ENCODE results near the gene FRY.

FRY gene

DNA sequence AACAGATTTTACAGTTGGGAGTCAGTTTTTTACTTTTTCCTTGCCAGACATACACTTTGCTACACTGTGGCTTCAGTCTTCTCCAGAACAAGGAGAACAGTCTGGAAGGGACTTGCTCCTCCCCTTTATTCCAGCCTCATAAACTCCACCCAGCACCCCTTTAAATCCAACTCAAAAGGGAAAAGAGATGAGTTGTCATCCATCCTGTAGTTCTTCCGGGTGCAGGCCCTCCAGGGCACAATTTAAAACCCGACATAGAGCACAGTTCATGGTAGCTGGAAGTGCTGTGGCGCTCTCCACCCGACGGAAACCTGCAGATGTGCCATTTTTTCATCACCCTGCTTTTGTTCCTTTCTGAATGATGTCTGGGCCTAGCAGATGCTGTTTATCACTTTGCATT, 184.7 kb downstream of the FRY start:
- DNase-seq (ENCODE audit: low read depth): no peak

GRCh38 chr13:32222046-32222676, 190.6 kb downstream of the FRY start:
- DNase-seq (ENCODE audit: low read depth): no peak

DNA sequence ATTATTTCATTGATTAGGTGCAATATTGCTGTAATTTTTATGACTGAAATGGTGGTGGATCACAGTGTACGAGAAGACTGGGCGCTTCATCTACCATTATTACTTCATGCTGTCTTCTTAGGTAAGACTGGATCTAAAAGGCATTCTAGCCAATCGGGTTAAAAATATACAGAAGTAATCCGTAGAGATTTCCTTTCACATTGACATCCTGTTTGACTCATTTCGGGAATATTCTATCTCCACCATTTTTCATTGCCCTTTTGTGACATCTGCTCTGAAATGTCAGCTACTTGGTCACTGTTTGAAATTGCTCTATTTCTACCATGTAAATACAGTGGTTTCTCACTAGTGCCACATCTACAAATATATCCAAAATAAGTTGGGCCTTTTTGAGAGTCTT, 193.3 kb downstream of the FRY start:
- no peak for DNase-seq (ENCODE audit: low read depth)

DNA sequence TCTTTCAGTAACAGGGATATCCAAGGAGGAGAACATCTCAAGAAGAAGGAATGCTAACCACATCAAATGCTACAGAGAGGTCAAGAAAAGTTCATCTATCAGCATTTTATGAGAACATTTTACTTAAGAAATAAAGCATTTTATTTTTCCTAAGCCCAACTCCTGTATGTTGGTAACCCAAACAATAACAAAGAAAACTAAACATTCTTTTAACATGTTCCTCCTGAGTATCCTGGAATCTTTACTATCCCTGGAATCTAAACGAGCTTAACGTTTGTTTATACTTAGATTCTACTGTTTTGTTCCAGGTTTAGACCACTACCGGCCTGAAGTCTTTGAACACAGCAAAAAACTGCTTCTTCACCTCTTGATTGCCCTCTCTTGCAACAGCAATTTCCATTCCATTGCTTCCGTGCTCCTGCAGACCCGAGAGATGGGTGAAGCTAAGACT, 193.9 kb downstream of the FRY start:
- no peak for DNase-seq (ENCODE audit: low read depth)

- DNase-seq (ENCODE audit: low read depth): no peak
These were observed 196.9 kb downstream of the FRY start for GRCh38 chr13:32228330-32229041.

DNA sequence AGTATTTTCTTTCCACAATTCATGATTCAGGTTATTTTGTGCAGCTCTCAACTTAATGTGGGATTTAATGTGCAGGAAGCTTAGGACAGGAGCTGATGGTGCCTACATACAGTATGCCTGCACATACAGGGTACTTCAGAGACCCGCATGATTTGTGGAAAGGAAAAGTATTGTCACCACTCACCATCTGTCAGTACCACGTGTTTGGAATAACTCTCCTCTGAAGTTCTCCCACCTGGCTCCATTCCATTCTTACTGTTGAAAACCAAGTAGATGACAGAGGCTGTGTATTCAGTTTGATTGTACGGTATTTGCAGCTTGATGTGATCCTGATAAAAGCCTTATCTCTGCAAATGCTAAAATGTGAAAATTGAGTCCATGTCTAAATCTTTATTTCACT, 197.9 kb downstream of the FRY start:
- no peak for DNase-seq (ENCODE audit: low read depth)

- no peak for DNase-seq (ENCODE audit: low read depth)
These were observed 200.7 kb downstream of the FRY start for GRCh38 chr13:32232263-32232662.

DNA sequence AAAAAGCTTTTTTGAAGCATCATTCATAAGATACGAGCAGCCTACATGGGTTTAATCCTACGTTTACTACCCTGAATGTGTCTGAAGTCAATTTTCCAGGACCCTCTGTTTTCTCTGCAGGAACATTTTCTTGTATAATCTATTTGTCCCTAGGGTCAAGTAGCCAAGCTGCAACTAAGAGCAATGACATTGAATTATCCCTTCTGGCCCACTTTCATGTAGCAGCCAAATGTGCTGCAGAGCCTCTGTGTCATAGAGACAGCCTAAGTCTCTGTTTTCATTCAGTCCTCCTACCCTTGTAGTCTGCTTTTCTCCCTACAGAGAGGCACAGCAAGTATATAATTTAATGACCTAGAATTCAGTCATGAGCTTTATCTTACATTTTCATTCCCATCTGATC, 201.5 kb downstream of the FRY start:
- no peak for DNase-seq (ENCODE audit: low read depth)

GRCh38 chr13:32234914-32235313, 203.3 kb downstream of the FRY start:
- DNase-seq (ENCODE audit: low read depth): no peak

DNA sequence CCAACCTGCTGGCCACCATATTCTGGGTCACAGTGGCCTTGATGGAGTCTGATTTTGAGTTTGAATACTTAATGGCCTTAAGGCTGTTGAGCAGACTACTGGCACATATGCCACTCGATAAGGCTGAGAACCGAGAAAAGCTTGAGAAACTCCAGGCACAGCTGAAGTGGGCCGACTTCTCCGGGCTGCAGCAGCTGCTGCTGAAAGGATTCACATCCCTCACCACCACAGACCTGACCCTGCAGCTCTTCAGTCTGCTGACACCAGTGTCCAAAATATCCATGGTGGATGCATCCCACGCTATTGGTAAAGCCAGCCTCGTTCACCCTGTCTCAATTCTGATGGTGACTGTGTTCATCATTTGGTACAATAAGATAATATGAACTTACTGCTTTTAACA, 206.1 kb downstream of the FRY start:
- DNase-seq (ENCODE audit: low read depth): no peak

DNA sequence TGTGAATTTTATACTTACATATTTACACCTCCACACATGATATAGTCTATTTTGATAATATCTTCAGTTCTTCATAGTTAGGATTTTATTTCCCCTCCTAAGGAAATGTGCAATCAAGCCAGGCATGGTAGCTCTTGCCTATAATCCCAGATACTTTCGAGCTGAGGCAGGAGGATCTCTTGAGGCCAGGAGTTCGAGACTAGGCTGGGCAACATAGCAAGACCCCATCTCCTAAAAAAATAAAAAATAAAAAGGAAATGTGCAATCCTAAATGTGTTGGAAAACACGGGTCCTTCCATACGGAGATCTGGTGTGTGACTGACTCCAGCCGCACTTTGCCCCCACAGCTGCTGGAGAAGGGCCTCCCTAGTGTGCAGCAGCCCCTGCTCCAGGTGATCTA, 212.1 kb downstream of the FRY start:
- no peak for DNase-seq (ENCODE audit: low read depth)

GRCh38 chr13:32245555-32245954, 214.0 kb downstream of the FRY start:
- DNase-seq (ENCODE audit: low read depth): no peak

GRCh38 chr13:32246468-32246867, 214.9 kb downstream of the FRY start:
- DNase-seq (ENCODE audit: low read depth): peak; percentile 55

DNA sequence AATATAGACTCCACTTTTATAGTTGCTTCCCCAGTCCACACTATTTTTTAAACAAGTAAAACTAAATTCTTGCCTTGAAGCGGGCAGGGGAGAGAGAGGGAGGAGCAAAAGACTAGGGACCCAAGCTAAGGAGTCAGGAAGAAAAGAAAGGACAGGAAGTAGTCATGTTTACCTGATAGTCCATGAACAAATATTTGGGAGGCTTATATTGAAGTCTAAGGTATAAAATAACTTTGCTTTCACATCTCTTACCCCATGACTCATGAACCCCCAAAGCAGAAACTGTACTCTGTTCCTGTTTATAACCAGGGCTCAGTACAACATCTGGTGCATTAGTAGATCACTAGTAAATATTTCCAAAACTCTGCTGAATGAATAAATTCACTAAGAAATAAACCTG, 216.3 kb downstream of the FRY start:
- DNase-seq (ENCODE audit: low read depth): no peak

DNA sequence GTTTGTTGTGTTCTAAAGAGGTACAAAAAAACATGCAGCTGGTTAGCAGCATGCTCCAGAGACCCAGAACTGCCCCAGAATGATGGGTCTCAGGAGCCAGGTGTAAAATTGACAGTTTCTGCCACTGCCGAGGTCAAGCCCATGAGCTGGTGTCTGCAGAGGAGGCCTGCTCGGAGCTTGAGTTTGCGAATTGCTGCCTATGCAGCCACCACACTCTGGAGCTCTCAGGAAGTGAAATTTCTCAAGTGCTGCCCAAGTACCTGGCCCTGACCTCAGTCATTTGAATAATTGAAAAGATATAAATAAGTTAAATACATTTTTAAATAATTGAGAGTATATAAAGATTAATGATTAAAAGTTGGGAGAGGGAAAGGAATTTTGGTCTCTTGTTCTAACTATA, 217.2 kb downstream of the FRY start:
- no peak for DNase-seq (ENCODE audit: low read depth)

GRCh38 chr13:32252812-32253438, 221.4 kb downstream of the FRY start:
- no peak for DNase-seq (ENCODE audit: low read depth)

- no peak for DNase-seq (ENCODE audit: low read depth)
These were observed 222.4 kb downstream of the FRY start for GRCh38 chr13:32253911-32254399.

DNA sequence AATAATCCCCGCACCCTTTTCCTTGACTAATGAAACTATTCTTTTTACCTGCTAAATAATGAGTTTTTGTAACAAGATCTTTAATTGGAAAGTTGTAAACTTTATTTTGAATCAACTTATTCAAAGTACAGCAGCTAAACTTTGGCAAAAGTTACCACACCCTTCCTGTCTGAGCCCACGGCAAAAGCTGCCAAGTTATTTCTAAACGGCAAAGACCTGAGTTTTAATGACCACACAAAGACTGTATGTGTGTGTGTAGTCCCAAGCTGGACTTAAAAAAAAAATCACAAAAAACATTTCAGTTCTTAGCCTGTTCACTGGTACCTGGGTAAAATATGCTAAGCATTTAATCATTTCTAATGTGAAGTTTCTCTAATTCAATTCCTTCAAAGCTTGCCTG, 222.8 kb downstream of the FRY start:
- no peak for DNase-seq (ENCODE audit: low read depth)

GRCh38 chr13:32254916-32255723, 223.5 kb downstream of the FRY start:
- DNase-seq (ENCODE audit: low read depth): no peak

GRCh38 chr13:32255724-32256109, 224.1 kb downstream of the FRY start:
- no peak for DNase-seq (ENCODE audit: low read depth)

DNA sequence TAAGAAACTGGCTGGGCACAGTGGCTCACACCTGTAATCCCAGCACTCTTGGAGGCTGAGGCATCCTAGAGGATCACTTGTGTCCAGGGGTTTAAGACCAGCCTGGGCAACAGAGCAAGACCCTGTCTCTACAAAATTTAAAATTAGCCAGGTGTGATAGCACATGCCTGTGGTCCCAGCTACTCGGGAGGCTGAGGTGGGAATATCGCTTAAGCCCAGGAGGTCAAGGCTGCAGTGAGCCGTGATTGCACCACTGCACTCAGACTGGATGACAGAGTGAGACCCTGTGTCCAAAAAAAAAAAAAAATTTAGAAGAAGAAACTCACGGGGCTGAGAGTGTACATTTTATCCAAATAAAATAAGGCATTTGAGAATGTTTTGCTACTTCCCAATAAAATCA, 224.7 kb downstream of the FRY start:
- no peak for DNase-seq (ENCODE audit: low read depth)

DNA sequence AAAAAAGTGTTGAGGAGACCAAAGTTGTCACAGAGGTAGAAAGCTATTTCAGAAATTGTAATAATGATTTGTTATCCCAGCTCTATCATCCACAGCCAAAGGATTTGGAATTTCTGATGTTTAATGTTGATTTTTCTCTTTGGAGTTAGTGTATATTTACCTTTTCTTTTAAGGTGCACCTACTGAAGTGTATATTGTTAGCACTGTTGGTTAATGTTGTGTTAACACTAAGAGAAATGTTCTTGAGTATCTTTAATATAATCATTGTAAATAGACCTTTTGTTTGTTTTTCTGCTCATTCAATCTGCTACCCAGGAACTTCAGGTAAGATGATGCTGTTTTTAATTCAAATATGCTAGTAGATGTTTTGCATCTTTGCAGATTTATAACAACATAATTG, 226.1 kb downstream of the FRY start:
- DNase-seq (ENCODE audit: low read depth): no peak

- DNase-seq (ENCODE audit: low read depth): no peak
These were observed 227.5 kb downstream of the FRY start for GRCh38 chr13:32259116-32259515.
